ENCODE results near the gene GALNT18. TPM values are rescaled to one million over a fixed set of nuclear protein-coding genes. Genes with fewer than 3 reads are reported as not detected.

The GALNT18 gene
- total and polyA plus RNA-seq, 7 donors = 4.6 to 32.4 (median 8.3) TPM

DNA sequence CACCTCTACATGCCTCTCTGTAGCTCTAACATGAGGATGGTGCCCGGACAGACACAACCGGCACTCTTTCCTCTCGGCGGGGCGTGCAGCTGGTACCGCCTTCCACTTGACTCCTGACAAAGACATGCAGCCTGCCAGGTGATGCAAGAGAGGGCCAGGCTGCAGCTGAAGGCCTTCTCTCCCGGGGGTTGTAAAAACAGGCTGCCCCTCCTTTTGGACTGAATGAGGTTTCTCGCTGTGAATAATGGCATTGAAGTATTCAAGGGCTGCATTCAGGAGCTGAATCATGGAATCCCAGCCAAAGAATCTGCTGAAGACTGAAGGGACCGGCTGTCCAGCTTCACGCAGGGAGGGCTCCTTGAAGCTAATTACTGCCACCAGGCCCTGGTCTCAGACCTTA is 110.9 kb downstream of the GALNT18 start:
- H3K27ac ChIP-seq = peak overlapping the region; percentile 43
- WGBS, 3 donors = 45 to 58% (median 52%) methylated on average over 10 of the region's 10 CpGs
- intact Hi-C loops (cut with DNase I) = loop anchor here in 1 of 2 donors (10.0 kb wide), 1 partner anchor 274 kb away; no protein-coding TSS in a partner anchor
- peak; percentile 46 to 75 for DNase-seq
- H3K36me3 ChIP-seq (ENCODE audit: insufficient read depth in 1 of 2, low read depth in 1 of 2) = no peaks in the 10 kb centered on the region
- H3K4me3 ChIP-seq = no peak overlapping the region
- H3K9me3 ChIP-seq = no peaks in the 10 kb centered on the region
- H3K4me1 ChIP-seq = peaks cover 21% of the 10 kb centered on the region
- TF ChIP-seq, protein P1, sequence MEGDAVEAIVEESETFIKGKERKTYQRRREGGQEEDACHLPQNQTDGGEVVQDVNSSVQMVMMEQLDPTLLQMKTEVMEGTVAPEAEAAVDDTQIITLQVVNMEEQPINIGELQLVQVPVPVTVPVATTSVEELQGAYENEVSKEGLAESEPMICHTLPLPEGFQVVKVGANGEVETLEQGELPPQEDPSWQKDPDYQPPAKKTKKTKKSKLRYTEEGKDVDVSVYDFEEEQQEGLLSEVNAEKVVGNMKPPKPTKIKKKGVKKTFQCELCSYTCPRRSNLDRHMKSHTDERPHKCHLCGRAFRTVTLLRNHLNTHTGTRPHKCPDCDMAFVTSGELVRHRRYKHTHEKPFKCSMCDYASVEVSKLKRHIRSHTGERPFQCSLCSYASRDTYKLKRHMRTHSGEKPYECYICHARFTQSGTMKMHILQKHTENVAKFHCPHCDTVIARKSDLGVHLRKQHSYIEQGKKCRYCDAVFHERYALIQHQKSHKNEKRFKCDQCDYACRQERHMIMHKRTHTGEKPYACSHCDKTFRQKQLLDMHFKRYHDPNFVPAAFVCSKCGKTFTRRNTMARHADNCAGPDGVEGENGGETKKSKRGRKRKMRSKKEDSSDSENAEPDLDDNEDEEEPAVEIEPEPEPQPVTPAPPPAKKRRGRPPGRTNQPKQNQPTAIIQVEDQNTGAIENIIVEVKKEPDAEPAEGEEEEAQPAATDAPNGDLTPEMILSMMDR (IDR thresholded peaks at IDR 0.05) = no peak
- H3K27me3 ChIP-seq (ENCODE audit: insufficient read depth in 3 of 3, low read length in 2 of 3) = no peaks in the 10 kb centered on the region
- ATAC-seq = peak; percentile 40 to 75 (median 54)

DNA sequence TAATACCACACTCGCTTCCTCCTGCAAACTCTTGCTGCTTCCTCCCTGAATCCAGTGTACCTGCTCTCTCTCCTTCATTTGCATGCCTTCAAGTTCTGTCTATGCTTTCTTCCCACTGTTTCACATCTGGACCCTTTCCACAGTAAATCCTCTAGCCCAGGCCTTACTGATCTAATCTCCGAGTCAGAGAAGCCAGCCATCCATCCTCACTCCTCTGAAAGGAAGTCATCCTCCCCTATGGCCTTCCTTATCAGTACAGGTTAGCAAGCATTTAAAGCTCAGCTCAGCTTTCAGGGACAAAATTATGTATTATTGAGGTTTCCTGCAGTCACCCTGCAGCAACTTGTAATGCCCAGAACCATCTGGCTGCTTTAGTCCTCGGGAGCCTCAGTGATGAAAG is 116.1 kb downstream of the GALNT18 start:
- WGBS, 3 donors = 81 to 93% (median 86%) methylated on average over 3 of the region's 3 CpGs
- Histone ChIP-seq H3K36me3 (ENCODE audit: insufficient read depth in 1 of 2, low read depth in 1 of 2) (no peaks in the 10 kb centered on the region), H3K9me3 (no peaks in the 10 kb centered on the region), H3K4me1 (no peaks in the 10 kb centered on the region), H3K27me3 (ENCODE audit: insufficient read depth in 3 of 3, low read length in 2 of 3) (no peaks in the 10 kb centered on the region), H3K27ac (no peak overlapping the region), H3K4me3 (no peak overlapping the region)
- TF ChIP-seq, protein P1 (IDR thresholded peaks at IDR 0.05) = no peak
- intact Hi-C loops (cut with DNase I) = no loop called here
- ATAC-seq = no peak
- no peak for DNase-seq

DNA sequence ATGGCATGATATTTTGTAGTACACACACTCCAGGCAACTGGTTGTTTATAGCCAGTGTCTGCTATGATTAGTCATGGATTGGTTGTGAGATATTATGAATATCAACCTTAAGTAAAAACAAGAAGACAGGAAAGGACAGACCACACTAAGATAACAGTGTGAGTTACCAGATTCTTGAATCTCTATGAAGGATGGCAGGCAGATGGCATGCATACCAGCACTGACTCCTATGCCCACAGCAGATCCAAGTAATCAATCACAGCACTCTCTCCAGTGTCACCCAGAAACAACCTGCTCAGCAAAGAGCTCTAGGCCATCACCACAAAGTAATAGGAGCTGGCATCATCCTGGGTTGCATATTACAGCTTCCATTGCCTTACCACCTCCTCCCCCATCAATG is 116.6 kb downstream of the GALNT18 start:
- intact Hi-C loops (cut with DNase I) = no loop called here
- no peak overlapping the region for H3K4me3 ChIP-seq

DNA sequence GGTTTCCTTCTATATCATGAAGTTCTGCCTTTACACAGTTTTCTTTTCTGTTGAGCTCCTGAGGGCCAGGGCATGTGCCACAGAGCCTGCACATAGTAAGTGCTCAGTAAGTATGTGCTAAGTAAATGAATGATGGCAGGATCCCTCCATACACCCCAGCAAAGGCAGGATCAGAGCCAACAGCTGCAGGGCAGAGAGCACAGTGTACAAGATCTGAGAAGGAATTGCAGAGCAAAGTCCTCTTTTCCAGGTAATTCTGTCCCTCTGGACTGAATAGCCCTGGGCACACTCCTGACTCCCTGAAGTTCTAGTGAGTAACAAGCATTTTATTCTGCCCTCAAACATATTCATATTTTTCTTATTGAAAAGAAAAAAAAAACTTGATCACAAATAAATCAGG is 117.7 kb downstream of the GALNT18 start:
- intact Hi-C loops (cut with DNase I) = no loop called here
- DNase-seq (no peak), ATAC-seq (no peak)
- Histone ChIP-seq H3K27ac (no peak overlapping the region), H3K27me3 (ENCODE audit: insufficient read depth in 3 of 3, low read length in 2 of 3) (no peaks in the 10 kb centered on the region), H3K4me1 (no peaks in the 10 kb centered on the region), H3K4me3 (no peak overlapping the region), H3K36me3 (ENCODE audit: insufficient read depth in 1 of 2, low read depth in 1 of 2) (no peaks in the 10 kb centered on the region), H3K9me3 (no peaks in the 10 kb centered on the region)
- TF ChIP-seq, protein P1 (IDR thresholded peaks at IDR 0.05) = no peak

More for the DNA sequence above, 116.6 kb downstream of the GALNT18 start:
- Histone ChIP-seq H3K9me3 (no peaks in the 10 kb centered on the region), H3K4me1 (no peaks in the 10 kb centered on the region), H3K36me3 (ENCODE audit: insufficient read depth in 1 of 2, low read depth in 1 of 2) (no peaks in the 10 kb centered on the region), H3K27ac (no peak overlapping the region), H3K27me3 (ENCODE audit: insufficient read depth in 3 of 3, low read length in 2 of 3) (no peaks in the 10 kb centered on the region)
- ATAC-seq (peak in 3 of 4 donors; percentile 32 to 68 (median 43)), DNase-seq (no peak)
- TF ChIP-seq, protein P1 (IDR thresholded peaks at IDR 0.05) = no peak

DNA sequence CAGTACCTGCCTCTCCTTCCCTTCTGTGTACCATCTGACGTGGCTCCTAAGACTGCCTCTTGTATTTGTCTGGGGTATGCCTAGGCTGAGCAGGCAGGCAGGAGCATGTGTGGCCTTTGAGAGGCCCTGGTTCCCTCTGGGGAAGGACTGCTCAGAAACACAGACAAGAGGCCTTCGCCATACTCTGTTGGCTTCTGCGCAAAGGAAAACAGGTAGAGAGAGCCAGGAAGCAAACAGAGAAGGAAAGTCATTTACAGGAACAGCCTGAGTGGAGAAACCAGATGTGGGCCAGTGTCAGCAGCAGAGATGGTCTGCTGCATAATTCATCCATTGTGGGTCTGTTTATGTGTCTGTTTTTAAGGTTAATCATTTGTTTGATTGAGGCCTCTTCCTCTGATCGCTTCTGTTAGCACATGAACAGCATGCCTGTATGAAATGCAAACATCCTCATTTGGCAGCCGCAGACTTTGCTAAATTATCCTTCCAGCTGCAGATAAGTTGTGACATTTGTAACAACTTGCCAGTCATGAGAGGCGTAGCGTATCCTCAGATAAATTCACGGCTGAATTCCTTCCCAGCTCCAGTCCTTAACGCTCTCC is 119.4 kb downstream of the GALNT18 start:
- Histone ChIP-seq H3K4me1 (no peaks in the 10 kb centered on the region), H3K36me3 (ENCODE audit: insufficient read depth in 1 of 2, low read depth in 1 of 2) (no peaks in the 10 kb centered on the region), H3K27me3 (ENCODE audit: insufficient read depth in 3 of 3, low read length in 2 of 3) (no peaks in the 10 kb centered on the region), H3K27ac (no peak overlapping the region), H3K4me3 (no peak overlapping the region), H3K9me3 (no peaks in the 10 kb centered on the region)
- 59 to 65% (median 62%) methylated on average over 9 of the region's 9 CpGs for WGBS, 3 donors
- intact Hi-C loops (cut with DNase I) = no loop called here
- DNase-seq (no peak), ATAC-seq (no peak)
- TF ChIP-seq, protein P1 (IDR thresholded peaks at IDR 0.05) = no peak
